ENCODE data around the gene IL1RAP.
"Not testable (repeated sequence)": the region's sequence is repeated elsewhere in the genome, so short reads cannot be mapped to it uniquely, and the experiment has no call there.

The IL1RAP gene

DNA sequence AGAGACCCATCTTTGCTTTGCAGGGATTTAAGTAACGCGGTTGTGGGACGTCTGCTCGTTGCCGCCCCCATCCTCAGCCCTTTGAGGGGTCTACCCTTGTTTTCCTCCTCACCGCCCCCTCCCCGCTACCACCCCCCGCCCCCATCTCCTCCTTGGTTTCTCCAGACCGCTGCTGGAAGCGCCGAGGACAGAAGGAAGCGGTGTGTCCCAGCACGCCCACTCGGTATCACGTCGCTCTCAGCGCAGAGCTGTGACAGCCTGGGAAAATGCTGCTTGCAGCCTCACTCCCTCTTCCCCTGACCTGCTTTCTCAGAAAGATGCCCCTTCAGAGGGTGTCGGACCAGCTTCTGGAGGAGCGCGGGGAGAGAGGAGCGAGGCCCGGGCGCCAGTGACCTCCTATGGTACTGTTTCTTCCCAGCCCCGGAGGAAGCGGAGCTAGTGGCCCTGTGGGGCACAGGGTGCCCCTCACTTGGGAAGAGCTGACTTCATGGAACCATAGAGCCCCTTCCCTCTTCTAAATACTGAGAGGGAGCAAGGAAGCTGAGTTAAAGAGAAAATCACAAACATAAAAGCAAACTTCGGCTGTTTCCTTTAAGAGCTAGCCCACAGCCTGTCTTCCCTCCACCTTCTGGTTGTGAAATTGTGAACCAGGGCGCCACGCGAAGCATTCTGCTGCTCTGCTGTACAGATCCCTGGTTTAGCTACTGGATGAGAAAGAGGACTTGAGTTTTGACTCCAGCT lies 698 bp downstream of the IL1RAP start:
- DNase-seq = no peak

DNA sequence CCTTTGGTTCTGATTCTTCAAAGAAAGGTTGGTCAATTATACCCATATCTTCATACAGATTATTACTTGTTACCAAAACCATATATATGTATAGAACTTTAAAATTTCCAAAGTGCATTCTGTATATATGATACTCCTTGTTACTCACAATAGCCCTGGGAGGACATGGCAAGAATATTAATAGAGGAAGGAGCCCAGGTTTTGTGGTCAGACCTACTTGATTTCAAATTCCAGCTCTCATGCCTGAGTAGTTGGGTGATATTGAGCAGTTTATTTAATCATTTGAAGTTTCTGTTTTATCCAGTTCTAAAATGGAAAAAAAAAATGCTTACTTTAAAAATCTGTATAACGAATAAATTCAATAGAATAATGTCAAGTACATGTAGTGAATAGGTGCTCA lies 2.5 kb downstream of the IL1RAP start:
- no peak for DNase-seq

DNA sequence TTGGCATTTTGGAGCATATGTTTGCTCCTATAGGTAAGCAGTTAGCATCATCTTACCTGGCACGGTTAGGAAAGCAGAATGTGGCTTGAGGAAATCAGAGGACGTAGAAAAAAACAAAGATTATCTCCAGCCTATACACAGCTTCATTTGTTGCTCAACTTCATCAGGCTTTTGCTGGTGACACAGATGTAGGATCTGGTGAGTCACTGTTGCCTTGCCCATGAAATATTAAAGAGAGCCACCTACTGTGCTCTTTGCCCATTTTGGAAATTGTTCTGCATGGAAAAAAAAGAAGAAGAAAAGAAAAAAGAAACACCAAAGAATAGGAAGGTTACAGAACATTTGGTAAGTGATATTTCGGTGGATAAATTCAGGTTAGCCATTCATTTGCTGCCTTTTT lies 3.8 kb downstream of the IL1RAP start:
- DNase-seq = no peak

DNA sequence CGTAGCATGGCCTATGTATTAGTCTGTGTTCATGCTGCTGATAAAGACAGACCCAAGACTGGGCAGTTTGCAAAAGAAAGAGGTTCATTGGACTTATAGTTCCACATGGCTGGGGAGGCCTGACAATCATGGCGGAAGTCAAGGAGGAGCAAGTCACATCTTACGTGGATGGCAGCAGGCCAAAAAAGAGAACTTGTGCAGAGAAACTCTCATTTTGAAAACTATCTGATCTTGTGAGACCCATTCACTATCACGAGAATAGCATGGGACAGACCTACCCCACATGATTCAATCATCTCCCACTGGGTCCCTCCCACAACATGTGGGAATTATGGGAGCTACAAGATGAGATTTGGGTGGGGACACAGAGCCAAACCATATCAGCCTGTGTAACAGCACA lies 4.6 kb downstream of the IL1RAP start:
- DNase-seq = not testable (repeated sequence)

DNA sequence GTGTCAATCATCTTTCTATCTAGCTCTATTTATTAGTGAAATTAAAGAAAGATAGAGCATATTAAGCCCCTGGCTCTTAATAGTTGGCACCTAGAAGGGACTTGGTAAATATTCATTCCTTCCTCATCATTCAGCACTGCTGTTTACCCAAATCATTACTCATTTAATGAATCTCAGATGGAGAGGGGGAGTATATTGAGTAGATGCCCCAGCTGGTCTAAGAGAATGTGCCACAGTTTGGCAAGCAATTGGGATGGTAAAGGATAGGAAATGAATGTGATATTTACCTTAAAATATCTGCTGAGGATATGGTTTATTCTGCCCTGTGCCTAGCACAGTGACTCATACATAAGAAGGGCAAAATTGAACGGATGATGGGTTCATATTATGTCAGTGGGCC lies 6.0 kb downstream of the IL1RAP start:
- no peak for DNase-seq

DNA sequence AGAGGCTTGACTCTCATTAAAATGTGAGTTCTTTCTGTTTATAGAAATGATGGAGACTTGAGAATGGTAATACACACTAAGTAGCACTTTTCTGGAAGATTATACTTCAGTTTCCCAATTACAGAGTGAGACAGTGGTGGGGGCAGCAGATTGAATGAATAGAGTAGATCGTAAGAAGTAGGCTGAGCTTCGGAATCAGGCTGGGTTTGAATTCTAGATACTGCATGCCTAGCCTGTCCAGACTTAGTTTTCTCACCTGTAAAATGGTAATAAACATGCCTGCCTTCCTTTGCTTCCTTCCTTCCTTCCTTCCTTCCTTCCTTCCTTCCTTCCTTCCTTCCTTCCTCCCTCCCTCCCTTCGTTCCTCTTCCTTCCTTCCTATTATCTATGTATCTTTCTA lies 8.1 kb downstream of the IL1RAP start:
- DNase-seq = no peak

DNA sequence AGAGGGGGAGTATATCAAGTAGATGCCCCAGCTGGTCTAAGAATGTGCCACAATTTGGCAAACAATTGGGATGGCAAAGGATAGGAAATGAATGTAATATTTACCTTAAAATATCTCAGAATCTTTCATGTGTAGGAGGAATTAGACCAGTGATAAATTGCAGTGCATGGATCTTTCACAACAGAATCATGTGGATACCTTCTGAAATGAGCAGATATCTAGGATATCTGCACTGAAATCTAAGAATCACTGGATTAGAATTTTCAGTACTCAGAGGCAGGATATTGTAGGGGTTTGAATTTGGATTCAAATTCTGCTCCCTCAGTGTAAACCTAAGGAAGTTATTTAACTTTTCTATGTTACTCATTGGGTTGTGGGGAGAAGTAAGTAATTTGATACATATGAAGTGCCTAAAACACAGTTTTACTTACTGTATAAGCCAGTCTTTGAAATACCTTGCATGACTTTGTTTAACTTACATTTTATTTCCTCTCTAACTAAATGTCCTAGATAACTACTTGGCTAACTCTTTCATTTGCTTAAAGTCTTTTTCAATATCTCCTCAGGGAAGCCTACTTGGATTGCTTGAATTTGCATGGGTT lies 8.8 kb downstream of the IL1RAP start:
- no peak for DNase-seq

DNA sequence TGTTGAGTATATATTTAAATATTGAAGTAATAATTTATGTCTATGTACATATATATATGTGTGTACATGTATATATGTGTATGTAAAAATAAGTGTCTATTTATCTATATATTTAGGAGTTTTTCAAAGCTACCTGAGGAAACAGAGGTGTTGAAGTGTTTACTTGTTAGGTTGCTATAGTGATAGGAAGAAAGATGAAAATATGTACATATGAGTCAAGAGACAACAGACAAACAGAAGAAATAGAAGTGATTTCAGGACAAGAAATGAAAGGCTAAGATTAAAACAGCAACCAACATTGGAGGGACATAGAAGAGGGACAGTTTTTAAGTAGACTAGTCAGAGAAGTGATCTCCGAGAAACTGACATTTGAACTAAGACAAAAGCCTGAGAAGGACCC lies 11.1 kb downstream of the IL1RAP start:
- no peak for DNase-seq

DNA sequence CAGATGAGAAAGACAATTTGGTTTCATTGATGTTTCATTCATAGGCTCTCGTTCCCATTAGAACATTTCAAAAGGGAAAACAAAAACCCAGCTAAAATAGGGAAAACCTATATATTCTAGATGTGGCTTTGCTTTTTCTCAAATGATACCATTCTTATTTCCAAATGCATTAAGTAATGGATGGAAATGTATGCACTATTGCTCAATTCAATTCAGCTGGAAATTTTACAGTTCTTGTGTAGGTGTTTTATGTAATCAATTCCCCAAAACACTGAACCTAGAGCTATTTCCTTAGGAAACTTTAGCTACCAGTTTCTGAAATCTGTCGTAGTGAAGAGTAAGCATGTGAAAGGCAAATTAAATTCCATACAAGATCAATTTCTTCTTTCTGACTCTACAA lies 11.7 kb downstream of the IL1RAP start:
- DNase-seq = no peak

DNA sequence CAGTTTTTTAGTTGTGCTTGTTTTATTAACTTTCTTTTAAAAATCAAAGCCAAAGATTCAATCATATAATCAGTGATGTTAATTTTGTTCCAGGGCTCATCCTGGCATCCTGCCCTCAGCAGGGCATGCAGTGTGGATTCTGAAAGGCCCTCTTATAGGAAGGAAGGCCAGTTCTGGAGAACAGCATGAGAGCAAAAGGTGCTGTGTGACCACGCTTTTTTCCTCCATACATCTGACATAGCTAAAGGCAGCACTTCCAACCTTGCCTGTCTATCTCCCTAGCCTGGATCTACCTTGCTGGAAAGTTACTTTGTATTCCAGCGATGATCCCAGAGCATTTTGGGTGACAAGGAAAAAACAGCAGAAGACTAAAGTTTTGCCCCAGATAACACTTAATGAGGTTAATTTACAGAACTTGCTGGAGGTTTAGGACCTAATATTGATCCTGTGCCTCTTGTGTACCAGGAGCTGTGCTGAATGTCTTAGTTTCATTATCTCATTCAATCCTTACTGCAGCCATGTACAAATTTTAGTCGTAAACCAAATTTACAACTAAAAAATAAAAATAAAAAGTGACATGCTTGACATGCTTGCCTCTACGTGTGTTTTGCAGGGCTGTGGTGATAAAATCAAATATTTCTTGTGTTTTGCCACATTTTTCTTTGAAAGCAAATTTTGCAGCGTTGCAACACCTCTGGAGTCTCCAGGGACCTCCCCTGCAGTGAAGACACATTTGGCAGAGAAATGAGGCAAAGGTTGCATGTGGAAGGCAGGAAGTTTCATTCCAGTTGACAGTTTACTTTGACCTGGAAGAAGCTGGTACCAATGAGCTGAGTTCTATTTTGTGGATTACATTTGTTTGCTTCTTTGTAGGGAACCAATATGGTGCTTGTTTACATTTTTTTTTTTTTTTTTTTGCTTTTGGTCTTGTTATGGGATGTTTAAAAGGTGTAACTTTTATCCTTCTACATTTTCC lies 13.2 kb downstream of the IL1RAP start:
- DNase-seq = no peak

DNA sequence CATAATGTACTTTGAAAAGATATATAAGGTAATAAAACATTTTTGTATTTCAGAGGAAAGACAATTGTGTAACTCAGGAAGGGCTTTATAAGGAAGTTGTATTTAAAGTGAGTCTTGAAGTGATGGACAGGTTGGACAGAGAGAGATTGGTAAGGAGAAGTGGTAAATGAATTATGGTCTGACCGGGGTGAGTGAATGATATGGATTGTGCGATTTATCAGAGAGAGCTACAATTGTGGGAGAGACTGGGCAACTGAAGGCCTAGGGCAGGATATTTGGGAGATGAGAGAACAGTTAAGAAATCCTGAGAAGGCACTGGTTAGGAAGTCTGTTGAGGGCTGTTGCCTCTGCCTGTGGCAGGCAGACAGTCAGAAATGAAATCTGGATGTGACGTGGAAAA lies 14.8 kb downstream of the IL1RAP start:
- DNase-seq = no peak

DNA sequence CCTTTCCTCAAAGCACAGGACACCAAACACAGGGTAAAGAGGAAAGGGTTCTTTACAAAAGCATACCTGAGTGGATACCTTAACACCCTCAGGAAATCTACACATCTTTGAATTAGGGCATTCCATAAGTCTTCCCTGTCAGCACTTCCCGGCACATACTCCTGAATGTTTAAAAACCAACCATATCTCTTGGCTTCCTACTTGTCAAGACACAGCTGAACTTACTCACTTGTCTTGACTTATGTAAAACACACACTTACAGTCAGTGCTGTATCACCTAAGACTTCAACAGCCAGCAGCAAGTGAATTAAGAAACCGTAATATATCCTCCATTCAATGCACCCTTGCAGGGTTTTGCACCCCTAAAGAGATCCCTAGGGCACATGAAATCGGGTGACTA lies 17.5 kb downstream of the IL1RAP start:
- no peak for DNase-seq

DNA sequence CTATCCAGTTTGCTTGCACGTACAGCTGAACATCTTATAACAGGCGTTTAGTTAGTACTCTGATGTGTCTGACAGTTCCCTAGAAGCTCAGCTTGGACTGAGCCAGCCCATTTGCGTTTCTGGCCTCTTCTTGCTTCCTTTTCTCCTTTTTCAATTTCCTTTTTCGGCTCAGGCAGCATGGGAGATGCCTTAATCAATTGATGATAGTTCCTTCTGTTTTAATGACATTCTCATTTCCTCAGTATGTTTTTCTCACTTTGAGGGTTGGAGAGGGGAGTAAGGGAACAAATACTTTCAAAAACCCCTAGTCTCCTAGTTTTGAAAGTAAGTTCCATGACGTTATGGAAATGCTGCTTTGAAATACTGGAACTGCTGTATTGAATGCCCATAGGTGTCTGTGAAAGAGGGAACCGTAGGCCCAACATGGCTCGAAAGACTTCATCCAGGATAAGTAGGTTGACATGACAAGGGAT lies 18.9 kb downstream of the IL1RAP start:
- no peak for DNase-seq

DNA sequence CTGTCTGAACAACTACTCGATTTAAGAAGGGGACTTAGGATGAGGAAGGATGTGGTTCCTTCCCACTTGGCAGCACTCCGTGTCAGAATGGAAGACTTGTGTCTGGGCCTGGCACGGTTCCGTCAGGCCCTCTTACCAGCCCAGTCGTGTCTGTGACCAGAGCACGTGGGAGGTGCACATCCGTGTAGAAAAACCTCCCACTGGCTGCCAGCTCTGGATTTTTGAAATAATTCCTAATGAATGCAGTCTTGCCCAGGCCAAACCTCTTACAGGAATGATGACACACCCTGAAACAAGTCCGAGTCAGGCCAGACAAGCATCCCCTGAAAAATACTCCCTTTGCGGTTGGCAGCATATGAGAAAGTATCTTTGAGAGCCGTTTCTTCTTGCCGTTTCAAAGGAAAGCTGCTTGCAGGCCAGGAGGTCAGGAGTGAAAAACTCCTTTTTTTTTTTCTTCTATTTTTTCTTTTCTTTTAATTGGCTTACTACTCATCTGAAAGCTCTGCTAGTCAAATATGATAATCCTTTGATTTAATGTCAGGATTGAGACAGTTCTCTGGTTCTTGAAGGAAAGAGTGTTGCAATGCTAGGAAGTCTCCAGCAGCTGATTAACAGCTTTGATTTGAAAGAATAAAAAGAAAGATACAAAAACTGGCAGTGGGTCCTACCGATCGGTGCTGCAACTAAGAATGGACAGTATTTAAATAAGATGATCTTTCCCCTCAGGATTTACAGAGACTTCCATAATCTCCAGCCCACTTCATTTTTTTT lies 19.8 kb downstream of the IL1RAP start:
- DNase-seq = no peak

DNA sequence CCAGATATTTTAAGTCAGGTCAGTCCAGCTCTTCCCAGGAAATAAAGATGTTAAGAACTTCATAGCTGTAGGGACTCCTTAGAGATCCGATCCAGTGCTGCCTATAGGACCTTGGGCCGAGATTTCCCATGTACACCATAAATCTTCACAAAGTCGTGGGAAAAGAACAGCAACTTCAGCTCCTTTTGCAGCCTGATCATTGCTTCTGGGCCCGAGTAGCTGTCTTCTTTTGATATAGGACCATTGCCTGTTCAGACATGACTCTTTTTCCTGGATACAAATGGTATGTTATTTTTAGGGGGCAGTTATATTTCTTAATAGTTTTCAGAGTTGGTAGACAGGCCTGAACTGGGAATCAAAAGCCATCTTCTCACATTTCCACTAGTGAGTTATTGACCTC lies 20.5 kb downstream of the IL1RAP start:
- no peak for DNase-seq

DNA sequence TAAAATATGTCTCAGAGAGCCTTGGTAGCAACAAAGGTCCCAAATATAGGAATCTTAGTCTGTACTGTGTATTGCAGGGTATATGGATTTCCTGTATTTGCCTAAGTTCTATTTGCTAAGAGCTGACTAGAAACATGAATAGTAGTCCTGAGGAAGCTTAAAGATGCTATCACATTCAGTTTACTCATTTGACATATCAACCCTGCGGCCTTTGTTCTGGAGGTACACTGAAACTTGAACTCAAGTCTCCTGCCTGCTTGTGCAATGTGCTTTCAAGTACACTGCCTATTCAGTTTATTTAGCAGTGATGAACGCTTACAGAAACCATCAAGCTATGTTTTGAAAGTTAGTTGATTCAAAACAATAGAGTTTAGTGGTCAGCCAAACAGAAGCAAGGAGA lies 21.1 kb downstream of the IL1RAP start:
- no peak for DNase-seq

DNA sequence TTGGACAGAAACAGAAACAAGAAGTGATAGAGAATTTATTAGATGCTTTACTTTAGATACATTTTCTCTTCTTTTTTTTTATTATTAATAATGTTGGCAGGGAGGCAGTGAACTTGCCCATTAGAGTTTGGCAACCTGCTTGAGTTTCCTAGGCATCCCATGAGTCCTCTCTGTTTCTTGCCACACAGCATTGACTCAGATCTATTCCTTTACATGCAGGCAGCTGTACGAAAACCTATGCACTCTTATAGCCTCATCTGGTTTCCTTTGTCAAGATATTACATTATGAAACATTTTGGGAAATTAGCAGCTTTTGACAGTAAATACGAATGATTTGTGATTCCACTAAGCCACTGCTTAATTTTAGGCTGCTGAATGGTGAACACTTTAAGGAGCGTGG lies 23.3 kb downstream of the IL1RAP start:
- no peak for DNase-seq

DNA sequence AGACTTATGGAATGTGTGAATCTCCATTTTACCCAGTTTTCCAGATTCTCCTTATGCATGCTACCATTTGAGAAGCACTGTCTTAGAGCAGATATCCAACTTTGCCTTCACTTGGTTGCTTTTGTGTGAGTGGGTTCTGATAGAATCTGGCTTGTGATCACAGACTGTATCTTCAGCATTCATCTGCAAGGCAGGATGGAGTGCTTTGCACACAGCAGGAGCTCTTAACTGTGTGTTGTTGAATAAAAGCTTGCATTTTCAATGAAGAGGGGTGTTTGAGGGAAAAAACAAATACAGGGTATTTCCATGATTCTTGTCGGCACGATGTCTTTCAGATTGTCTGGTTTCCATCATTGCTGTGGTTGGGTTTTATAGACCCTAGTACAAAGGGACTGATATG lies 24.4 kb downstream of the IL1RAP start:
- no peak for DNase-seq

DNA sequence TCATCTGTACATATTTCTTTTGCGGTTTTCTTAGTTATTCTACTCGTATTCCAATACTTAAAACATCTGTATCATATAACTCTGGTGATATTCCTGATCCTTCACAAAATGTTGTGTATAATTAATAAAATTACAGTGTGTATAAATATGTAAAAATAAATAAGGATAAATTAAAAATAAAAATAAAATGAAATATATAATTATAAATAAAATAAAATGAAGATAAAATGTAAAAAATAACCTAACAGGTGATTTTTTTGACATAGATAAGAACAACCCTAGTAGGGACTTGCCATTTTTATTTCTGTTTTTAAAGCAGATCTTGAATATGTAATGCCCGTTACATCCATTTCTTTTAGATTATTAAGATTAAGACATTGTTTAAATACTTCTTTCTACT lies 25.6 kb downstream of the IL1RAP start:
- no peak for DNase-seq

DNA sequence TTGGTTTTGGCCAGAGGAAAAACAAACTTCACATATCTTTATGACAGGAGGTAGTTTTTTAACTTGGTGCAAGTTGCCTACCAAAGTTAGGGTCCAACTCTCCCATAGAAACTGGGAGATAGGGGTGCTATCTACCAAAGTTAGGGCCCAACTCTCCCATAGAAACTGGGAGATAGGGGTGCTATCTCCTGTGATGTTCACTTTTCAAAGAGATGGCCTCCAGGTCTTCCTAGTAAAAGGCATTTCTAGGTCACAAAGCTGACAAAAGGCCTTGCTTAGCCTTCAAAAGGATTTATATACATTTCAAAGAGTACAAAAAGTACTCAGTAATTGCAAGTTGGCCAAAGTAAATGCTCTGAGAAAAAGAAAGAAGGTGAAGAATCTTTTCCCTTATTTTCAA lies 27.1 kb downstream of the IL1RAP start:
- DNase-seq = no peak

DNA sequence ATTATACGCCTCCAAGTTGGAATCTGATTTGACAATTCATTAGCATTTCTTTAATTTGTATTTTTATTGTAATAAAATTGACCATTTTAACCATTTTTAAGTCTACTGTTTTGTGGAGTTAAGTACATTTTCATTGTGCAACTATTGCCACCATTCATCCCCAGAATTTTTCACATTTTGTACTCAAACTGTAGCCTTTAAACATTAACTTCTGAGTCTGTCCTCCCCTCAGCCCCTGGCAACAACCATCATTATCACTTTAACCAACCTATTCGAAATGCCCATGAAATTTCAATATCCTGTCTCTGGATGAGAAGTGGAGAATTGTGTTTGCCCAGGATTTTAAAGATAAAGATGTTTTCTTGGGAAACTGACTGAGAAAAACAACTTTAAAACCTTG lies 27.7 kb downstream of the IL1RAP start:
- DNase-seq = no peak

DNA sequence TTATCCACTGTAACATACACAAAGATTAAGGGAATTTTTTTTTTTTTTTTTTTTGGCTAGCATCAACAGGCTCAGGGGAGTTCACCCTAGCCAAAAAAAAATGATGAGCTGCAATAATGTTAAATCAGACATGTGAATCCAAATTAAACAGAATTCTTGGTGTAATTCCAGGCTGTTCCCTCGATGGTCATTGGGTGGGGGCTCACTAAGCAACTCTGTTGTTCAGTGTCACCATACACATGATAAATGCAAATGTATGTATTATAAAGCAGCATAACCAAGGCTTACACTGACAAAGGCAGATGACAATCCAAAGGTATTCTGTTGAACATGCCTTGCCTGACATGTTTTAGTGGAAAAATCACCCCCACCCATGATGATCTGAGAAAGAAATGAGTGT lies 29.0 kb downstream of the IL1RAP start:
- no peak for DNase-seq

DNA sequence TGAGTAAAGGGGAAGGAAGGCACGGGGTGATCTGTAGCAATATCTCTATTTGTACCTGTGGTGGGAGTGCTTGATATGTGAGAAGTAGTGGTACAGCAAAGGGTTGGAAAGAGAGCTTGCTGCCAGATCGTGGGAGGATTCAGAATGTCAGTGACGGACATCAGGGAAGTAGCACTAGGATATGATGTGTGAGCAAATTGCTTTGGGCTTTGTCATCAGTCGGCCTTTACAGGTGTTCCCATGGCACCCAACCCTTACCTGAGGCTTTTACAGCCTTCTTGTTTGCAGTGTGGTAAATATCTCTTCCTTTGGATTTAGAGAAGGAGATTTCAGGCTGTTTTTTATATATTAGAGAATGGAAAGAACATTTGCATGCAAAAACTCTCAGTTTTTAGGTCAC lies 29.8 kb downstream of the IL1RAP start:
- DNase-seq = no peak
